ENCODE results near the gene MGST2. TPM values are rescaled to one million over a fixed set of nuclear protein-coding genes. Genes with fewer than 3 reads are reported as not detected.
"Not testable (repeated sequence)": the region's sequence is repeated elsewhere in the genome, so short reads cannot be mapped to it uniquely, and the experiment has no call there.

Gene MGST2
- total RNA-seq, 1 donor from 2014 or later, result 8.6 TPM

GRCh38 chr4:139669890-139670289 lies 4.3 kb downstream of the MGST2 start:
- DNase-seq, result no peak

GRCh38 chr4:139670775-139671174 lies 5.2 kb downstream of the MGST2 start:
- DNase-seq, result no peak

GRCh38 chr4:139672215-139672614 lies 6.6 kb downstream of the MGST2 start:
- no peak for DNase-seq

GRCh38 chr4:139672732-139673131 lies 7.1 kb downstream of the MGST2 start:
- no peak for DNase-seq

- DNase-seq, result no peak
Measured at GRCh38 chr4:139674875-139675550, 9.4 kb downstream of the MGST2 start.

- no peak for DNase-seq
Measured at GRCh38 chr4:139675651-139676050, 10.0 kb downstream of the MGST2 start.

- DNase-seq, result no peak
Measured at GRCh38 chr4:139676365-139676764, 10.7 kb downstream of the MGST2 start.

- no peak for DNase-seq
Measured at GRCh38 chr4:139676913-139677585, 11.4 kb downstream of the MGST2 start.

GRCh38 chr4:139682309-139682708 lies 16.7 kb downstream of the MGST2 start:
- DNase-seq, result no peak

GRCh38 chr4:139682741-139683151 lies 17.1 kb downstream of the MGST2 start:
- no peak for DNase-seq

GRCh38 chr4:139684351-139684750 lies 18.7 kb downstream of the MGST2 start:
- no peak for DNase-seq

- DNase-seq, result no peak
Measured at GRCh38 chr4:139685180-139685579, 19.6 kb downstream of the MGST2 start.

GRCh38 chr4:139686130-139686529 lies 20.5 kb downstream of the MGST2 start:
- DNase-seq, result no peak

GRCh38 chr4:139686988-139687387 lies 21.4 kb downstream of the MGST2 start:
- no peak for DNase-seq

GRCh38 chr4:139689093-139689722 lies 23.6 kb downstream of the MGST2 start:
- DNase-seq, result no peak

GRCh38 chr4:139690419-139690818 lies 24.8 kb downstream of the MGST2 start:
- no peak for DNase-seq

GRCh38 chr4:139692309-139693012 lies 26.8 kb downstream of the MGST2 start:
- DNase-seq, result no peak

- no peak for DNase-seq
Measured at GRCh38 chr4:139694522-139695107, 29.0 kb downstream of the MGST2 start.

GRCh38 chr4:139696491-139696890 lies 30.9 kb downstream of the MGST2 start:
- DNase-seq, result no peak

GRCh38 chr4:139698167-139698925 lies 32.7 kb downstream of the MGST2 start:
- not testable (repeated sequence) for DNase-seq

GRCh38 chr4:139700568-139700967 lies 34.9 kb downstream of the MGST2 start:
- no peak for DNase-seq

Data from occipital lobe (tissue), 2 donors.